CD4-positive, alpha-beta T cell treated with Interleukin-17A for 4 hours (primary cell): ENCODE results near the gene IARS2.
"Not testable (repeated sequence)": the region's sequence is repeated elsewhere in the genome, so short reads cannot be mapped to it uniquely, and the experiment has no call there.

ENCODE experiments used
- DNase-seq: peaks from one replicate; pipeline ENCODE4 v3.0.0-alpha.2; 2020; ENCODE audit warnings: mixed read lengths

IARS2 gene

DNA sequence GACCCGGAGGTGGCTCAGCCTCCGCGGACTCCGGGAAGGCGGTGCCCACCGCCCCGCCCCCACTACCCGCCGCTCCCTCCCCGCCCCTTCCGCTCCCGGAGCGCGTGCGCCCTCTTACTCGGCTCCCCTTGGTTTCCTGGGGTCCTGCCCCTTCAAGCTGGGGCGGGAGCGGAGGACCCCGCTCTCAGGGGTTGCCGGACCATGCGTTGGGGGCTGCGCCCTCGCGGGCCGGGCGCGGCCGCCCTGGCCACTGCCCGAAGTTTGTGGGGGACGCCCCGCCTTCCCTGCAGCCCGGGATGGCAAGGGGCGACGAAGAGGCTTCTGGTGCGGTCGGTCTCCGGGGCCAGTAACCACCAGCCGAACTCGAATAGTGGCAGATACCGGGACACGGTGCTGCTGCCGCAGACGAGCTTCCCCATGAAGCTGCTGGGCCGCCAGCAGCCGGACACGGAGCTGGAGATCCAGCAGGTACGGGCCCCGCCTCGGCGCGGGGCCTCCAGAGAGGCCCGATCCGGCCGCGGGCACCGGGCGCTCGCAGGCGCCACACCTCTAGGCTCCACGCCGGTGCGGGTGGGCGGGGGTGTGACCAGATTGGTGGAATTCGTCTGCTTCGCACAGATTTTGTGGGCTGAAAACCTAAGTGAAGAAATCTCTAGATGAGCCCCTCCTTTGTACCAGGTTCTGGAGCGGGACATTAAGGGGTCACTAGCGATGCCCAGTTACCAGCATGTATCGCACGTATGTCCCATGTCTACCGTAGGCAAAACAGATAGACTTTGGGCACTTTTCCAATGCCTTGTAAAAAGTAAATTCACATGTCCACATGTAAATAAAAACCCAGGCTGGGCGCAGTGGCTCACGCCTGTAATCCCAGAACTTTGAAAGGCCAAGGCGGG is at the start of gene IARS2:
IARS2 (plus strand) TSS at position 117 of the 896 bp plus-strand sequence; CDS start at position 202, 85 bp downstream.
- DNase-seq = peak; percentile 97

DNA sequence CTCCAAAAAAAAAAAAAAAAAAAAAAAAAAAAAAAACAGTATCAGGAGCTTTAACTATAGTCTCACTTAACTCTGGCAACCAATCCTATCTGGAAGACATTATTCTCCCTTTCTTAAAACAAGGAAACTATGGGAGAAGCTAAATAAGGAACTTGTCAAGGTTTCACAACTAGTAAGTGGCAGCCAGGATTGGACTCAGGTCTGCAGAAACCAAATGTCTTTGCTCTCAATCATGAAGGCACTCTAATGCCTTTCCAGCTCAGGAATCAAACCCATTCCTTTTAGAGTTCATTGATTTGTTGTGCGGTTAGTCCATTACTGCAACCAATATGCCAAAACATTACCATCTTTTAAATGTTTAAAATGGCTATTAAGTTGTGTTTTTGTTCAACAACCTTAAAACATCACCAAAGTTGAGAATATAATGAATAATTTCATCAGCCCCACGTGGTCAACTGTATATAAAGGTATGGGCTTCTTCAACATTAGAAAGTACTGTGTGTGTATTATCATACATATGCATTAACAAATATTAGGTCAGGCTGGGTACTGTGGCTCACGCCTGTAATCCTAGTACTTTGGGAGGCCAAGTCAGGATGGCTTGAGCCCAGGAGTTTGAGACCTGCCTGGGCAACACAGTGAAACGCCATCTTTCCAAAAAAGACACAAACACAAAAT is 49.1 kb upstream of the IARS2 start:
- DNase-seq = no peak

DNA sequence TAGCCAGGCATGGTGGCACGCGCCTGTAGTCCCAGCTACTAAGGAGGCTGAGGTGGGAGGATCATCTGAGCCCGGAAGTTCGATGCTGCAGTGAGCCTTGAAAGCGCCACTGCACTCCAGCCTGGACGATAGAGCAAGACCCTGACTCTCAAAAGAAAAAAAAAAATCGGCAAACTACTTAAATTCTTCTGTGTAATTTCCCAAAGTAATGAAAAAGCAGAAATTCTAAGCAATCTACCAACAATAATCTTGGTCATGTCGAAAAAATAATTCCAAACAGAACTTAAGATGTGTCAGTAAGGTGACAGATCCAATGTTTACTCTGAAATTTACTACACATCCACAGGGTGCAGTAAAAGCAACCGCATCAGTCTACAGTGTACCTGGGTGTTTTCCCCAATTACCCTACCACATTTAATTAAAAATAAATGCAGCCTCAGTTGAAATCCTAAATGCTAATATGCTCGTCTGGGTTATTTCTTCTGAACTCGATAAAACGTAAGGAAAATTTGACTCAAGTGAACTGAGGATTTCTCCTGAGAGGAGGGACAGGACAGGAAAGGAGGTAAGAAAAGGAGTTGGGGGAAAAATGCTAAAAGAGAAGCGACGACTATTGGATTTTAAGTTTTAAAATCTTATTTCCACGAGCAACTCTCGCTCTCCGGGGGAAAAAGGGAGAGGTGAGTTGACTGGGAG is 48.4 kb upstream of the IARS2 start:
- no peak for DNase-seq

DNA sequence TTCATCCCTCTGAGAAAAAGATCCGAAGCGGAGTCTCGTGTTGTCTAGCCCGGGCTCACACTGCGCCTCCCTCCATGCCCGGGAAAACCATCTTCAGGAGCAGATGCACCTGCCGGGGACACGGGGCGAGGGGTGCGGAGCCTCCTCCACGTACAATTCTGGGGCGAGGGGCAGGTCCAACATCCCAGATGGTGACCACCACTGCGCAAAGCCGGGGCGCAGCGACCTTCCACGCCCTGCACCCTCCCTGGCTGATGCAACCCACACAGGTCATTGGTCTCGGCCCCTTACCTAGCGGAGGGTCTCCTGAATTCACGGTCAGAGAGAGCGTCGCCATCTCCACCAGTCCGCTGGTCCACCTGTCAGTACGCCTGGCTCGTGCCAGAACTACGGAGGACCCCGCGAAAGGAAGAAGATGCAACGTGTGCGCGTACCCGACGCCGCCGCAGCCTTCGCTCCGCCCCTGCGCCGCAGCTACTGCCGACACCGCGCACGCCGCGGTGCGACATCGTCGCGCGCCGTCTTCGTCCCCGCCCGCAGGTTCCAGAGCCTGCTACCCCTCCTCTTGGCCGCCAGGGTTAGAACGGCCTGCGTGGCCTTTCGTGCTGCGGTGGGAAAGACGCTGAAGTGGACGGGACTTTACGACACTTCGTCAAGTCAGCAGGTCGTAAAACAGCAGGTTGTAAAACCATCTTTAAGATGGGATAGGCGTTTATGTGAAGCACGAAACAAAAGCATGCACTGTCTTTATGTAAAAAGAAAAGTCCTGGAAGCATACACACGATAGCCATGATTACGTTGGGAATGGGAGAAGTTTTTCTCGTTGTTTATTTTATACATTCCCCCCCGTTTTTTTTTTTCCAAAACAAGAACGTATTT is 47.6 kb upstream of the IARS2 start, which contains the start of gene EPRS1:
EPRS1 (minus strand) TSS at position 454 of the 879 bp plus-strand sequence; CDS start at position 337, 117 bp downstream.
- DNase-seq = peak; percentile 94

DNA sequence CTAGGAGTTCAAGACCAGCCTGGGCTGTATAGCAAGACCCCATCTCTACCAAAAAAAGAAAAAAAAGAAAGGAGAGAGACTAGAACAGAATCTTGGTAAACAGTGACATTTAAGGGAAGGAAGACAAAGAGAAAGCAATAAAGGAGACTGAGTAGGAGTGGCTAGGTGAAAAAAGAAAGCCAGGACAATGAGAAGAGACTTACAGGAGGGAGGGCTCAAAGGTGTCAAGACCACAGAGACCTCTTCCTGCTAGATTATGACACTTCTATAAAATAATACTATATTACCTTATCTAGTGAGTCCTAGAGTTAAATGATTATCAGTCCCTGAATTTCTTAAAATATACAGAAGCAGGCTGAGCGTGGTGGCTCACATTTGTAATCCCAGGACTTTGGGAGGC is 37.6 kb upstream of the IARS2 start:
- DNase-seq = no peak

DNA sequence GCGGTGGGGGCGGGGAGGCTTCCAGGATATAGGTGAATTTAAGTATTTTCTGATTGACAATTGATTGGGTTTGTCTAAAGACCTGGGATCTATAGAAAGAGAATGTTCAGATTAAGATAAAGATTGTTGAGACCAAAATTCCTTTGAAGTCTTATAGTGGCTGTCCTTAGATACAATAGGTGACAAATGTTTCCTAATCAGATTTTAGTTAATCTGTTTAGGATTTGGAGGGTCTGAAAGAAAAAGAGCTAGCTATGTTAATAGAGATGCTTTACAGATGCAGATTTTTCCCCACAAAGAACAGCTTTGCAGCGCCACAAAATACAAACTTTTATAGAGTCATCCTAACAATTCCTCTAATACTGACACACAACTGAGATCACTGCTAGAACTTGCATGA is 33.1 kb upstream of the IARS2 start:
- DNase-seq = no peak

DNA sequence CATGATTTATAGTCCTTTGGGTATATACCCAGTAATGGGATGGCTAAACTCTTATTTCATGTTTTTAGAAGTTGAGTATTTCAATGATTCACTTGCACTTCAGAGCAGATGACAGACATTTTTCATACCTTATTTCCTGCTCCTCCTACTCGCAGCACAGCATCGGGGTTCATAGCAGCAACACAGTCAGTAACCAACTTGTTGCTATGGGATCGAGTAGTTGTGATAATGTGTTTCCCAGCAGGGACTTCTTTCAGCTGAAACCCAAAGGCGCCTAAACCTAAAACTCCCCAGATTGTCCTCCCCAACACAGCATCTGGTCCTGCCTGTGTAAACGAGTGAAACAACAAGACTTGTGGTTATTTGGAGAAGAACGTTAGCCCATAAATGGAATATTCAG is 31.3 kb upstream of the IARS2 start:
- no peak for DNase-seq

DNA sequence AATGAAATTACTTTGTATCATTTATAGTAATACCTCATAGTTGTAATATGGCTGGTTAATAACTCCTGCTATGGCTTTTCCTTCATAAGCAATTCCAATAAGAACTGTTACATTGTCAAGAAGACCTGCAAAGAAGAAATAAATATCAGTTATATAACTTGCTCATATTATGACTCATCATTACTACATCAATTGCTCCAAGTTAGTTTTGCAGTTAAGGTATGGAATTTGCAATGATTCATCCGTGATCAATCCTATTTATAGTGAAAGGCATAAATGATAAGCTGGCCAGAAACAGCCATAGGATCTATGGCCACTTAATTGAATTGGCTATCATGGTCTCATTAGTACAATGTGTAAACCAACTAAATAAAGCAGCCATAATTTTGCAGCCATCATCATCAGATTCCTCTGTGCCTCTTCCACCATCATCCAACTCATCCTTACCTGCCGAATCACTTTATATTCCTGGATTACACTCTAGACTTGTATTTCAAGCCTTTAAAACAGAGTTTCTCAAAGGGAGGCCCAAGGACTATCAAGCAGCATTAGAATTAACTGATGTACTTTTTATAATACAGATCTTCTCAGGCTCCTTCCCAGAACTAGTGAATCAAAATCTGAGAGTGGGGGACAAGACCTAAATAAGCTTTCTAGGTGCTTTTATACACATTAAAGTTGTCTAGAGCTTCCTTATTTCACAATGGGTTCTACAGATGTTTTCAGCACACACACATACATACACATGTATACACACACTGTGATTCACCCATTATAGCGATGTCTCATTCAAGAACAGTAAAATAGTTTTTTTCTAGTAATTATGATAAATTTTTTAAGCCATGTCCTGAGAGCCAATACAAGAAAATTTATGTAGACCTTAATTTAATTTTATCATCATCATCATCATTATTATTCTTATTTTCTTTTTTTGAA is 26.4 kb upstream of the IARS2 start:
- no peak for DNase-seq

DNA sequence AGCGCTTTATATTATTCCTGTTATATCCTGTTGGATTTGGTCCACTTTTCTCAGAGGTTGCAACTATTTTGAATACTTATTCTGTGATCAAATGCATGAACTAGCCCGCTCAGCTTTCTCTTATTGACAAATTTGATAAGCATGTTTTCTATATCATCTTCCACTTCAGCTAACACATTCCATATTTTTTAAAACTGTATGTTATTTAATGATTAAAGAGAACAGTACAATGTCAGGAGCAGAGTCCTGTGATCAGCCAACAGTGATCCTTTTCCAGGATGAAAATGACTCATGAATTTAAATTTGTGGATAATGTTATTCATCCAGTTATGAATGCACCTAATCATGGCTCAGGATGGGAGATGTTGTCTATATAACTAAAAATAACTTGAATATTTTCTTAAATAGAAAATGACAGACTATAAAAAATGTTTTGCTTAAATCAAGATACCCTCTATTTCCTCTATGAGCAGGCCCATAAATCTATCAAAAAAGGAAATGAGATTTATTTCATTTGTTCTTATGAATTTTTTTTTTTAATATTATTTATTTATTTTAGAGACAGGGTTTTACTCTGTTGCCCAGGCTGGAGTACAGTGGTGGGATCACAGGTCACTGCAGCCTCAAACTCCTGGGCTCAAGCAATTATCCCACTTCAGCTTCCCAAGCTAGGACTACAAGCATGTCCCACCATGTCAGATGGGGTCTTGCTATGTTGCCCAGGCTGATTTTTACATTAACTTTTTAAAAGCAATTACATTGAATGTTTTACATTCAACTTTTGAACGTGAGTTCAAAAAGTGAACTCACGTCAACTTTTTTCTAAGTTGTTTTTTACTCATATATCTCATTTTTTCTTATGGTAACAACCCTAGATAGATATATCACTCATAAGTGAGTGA is 16.8 kb upstream of the IARS2 start:
- DNase-seq = no peak

DNA sequence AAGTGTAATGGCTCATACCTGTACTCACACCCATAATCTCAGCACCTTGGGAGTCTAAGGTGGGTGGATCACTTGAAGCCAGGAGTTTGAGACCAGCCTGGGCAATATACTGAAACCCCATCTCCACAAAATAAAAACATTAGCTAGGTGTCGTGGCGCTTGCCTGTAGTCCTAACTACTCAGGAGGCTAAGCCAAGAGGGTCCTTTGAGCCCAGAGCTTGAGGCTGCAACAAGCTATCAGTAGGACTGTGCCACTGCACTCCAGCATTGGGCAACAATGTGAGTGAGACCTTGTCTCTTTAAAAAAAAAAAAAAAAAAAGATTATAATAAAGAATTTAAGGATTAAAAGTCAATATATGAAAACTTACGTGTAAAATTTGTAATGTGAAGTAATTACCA is 16.0 kb upstream of the IARS2 start:
- no peak for DNase-seq

DNA sequence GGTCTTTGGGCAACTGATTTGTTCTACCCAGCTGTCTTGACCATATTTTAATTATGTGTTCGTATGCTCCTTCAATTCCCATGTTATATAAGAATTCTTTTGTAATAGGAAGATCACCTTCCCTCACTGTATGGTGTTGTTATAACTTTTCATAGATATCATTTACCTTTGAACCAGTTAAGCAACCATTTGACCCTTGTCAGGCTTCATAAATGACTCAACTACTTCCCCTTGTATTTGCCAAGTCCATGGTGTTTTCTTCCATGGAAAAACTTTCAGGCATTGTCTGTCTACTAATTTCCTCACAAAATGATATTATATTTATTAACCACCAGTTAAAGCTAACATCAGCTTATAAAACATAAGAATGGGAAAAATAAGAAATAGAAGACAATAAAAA is 9.5 kb upstream of the IARS2 start:
- no peak for DNase-seq

DNA sequence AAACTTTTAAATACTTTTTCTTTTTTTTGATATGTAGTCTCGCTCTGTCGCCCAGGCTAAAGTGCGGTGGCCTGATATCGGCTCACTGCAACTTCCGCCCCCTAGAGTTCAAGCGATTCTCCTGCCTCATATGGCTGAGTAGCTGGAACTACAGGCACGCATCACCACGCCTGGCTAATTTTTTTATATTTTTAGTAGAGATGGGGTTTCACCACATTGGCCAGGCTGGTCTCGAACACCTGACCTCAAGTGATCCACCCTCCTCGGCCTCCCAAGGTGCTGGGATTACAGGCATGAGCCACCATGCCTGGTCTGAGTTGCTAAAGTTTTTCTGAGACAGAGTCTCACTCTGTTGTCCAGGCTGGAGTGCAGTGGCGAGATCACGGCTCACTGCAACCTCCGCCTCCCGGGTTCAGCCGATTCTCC is 7.7 kb upstream of the IARS2 start:
- not testable (repeated sequence) for DNase-seq

DNA sequence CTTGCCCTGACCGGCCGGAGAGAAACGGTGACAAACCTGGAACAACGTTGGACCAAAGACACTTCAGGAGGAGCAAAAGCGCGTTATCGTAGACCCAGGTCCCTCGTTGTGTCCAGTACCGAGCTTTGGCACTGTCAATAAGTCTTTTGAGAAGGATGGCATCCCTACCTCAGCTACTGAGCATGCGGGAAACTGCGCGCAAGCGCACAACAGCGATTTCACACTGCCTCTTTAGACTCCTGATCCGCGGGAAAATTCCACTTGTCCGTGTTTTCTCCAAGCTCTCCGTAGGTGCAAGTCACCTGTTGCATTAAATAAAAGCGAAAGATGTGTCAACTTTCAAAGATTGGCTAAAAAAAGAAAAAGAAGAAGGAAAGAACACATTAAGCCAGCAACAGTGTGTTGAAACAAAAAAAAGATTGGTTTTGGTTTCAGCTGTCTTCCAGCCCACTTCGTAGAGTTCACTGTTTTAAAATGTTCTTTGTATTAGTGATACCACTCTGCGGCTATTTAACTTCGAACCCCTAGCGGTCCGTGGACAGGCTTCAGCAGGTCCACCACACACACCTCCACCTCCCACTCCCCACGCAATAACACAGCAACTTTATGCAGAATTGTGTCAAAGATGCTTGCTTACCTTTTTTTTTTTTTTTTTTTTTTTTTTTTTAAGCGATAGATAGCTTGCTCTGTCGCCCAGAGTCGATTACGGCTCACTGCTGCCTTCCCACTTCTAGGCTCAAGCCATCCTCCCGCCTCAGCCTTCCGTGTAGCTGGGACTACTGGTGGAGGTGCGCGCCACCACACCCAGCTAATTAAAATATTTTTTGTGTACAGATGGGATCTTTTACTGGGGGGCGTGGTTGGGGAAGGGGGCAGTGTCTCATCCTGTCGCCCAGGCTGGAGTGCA is 4.0 kb upstream of the IARS2 start, which contains the start of gene BPNT1:
BPNT1 (minus strand) TSS at position 139 of the 907 bp plus-strand sequence. CDS start 9,942 bp downstream, outside the sequence.
- DNase-seq = peak; percentile 98

DNA sequence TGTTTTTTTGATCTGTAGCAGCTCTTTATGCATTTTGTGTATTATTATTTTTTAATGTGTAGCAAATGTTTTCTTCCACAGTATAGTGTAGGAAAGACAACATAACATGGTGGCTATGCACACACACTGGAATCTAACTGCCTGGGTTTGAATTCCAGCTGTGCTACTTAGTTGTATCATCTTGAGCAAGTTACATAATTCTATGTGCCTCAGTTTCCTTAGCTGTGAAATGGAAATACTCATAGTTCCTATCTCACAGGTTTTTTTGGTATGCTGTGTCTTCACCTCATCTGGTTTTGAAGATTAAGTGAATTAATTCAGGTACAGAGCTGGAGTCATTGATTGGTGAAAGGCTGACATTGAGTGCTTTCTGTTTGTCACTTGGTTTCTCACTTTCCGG is 1.2 kb upstream of the IARS2 start:
- DNase-seq = no peak

DNA sequence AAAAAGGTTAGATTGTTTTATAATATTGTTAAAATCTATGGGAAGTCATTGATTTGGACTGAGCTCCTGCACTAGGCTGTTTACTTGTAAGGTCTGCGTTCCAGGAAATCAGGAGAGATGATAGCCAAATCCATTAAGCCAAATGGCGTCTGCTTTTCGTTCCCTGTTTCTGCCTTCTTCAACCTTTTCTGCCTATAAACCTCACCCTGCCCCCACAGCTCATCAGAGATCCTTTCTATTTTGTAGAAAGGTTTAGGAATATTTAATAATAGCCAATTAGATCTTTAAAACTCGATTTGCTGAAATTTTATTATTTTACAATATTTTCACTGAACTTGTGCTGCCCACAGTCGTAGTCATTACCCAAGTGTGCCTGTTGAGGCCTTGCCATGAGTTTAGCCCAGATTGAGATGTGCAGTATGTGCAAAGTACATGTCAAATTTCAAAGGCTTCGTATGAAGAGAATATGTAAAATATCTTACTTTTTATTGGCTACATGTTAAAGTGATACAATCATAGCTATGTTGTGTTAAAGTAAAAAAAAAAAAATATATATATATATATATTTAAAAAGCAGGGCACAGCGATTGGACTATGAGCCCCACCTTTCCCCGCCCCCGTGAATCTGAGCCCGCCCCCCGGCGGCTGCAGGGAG is 444 bp upstream of the IARS2 start:
- DNase-seq = no peak

DNA sequence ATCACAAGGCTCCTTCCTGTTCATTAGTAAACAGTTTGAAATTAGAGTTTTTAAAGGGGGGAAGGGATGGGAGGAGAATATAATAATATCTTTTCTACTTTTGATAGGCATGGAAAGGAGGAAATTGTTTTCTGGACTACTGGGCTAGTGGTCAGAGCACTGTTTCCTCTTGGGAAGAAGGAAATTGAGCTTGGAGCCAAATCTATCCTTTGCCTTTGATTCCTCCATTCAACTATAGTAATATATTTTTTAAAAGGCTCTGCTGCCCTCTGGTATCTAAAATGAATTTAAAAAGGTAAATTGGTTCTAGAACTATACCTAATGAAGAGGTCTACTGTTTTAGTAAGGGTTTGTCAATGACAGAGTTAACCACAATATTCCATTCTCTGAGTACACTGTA is 5.9 kb downstream of the IARS2 start:
- no peak for DNase-seq

DNA sequence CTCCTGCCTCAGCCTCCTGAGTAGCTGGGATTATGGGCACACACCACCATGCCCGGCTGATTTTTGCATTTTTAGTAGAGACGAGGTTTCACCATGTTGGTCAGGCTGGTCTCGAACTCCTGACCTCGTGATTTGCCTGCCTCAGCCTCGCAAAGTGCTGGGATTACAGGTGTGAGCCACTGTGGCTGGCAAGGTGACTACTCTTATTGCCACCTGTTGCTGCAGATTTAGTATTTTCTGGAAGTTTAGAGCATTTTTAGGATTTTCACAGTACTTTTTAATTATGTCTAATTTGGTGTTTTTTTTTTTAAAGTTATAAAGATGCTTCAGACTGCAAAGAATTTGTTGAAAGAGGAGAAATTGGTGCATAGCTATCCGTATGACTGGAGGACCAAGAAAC is 16.5 kb downstream of the IARS2 start:
- DNase-seq = not testable (repeated sequence)

DNA sequence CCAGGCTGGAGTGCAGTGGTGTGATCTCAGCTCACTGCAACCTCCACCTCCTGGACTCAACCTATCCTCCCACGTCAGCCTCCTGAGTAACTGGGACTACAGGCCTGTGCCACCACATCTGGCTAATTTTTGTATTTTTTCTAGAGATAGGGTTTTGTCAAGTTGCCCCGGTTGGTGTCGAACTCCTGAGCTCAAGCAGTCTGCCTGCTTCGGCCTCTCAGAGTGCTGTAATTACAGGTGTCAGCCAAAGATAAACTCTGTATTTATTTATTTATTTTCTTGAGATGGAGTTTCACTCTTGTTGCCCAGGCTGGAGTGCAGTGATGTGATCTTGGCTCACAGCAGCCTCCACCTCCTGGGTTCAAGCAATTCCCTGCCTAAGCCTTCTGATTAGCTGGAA is 18.7 kb downstream of the IARS2 start:
- DNase-seq = not testable (repeated sequence)
